Stimulated activated naive CD4-positive, alpha-beta T cell treated with Interleukin-2 at 50 U/mL for 16 hours (primary cell): ENCODE measurements around the gene LIAS.
A peak's percentile ranks its signal among the peaks of the same experiment; 100 is the strongest.
"Not testable (repeated sequence)": the region's sequence is repeated elsewhere in the genome, so short reads cannot be mapped to it uniquely, and the experiment has no call there.

ENCODE experiments used
- DNase-seq: peaks from one replicate; lab custom pipeline; 2025; lab: John Stamatoyannopoulos, UW

The LIAS gene

GRCh38 chr4:39458505-39459300 is at the start of gene LIAS, which contains the start of gene RPL9:
LIAS (plus strand) TSS chr4:39459056; CDS start chr4:39459118, 62 bp downstream.
RPL9 (minus strand) TSS chr4:39458922; CDS start chr4:39458439, 483 bp downstream.
- peak; percentile 88 for DNase-seq

- DNase-seq, result no peak
Observed at GRCh38 chr4:39410415-39410814, 48.4 kb upstream of the LIAS start.

GRCh38 chr4:39411561-39411960 is 47.3 kb upstream of the LIAS start:
- DNase-seq, result not testable (repeated sequence)

- DNase-seq, result no peak
Observed at GRCh38 chr4:39415678-39416283, 43.1 kb upstream of the LIAS start.

GRCh38 chr4:39422247-39422646 is 36.6 kb upstream of the LIAS start:
- no peak for DNase-seq

GRCh38 chr4:39425297-39425696 is 33.6 kb upstream of the LIAS start:
- not testable (repeated sequence) for DNase-seq

- DNase-seq, result no peak
Observed at GRCh38 chr4:39426728-39427127, 32.1 kb upstream of the LIAS start.

- DNase-seq, result no peak
Observed at GRCh38 chr4:39427520-39428114, 31.2 kb upstream of the LIAS start.

- DNase-seq, result no peak
Observed at GRCh38 chr4:39429476-39430334, 29.2 kb upstream of the LIAS start.

- no peak for DNase-seq
Observed at GRCh38 chr4:39433878-39434492, 24.9 kb upstream of the LIAS start.

- DNase-seq, result no peak
Observed at GRCh38 chr4:39435659-39436563, 22.9 kb upstream of the LIAS start.

- no peak for DNase-seq
Observed at GRCh38 chr4:39441593-39441992, 17.3 kb upstream of the LIAS start.

GRCh38 chr4:39442998-39443397 is 15.9 kb upstream of the LIAS start:
- no peak for DNase-seq

GRCh38 chr4:39446483-39446841 is 12.4 kb upstream of the LIAS start:
- DNase-seq, result no peak

GRCh38 chr4:39446842-39447573 is 11.8 kb upstream of the LIAS start:
- DNase-seq, result peak; percentile 14

- no peak for DNase-seq
Observed at GRCh38 chr4:39450618-39451017, 8.2 kb upstream of the LIAS start.

GRCh38 chr4:39451423-39452023 is 7.3 kb upstream of the LIAS start:
- DNase-seq, result no peak

- no peak for DNase-seq
Observed at GRCh38 chr4:39452153-39452859, 6.5 kb upstream of the LIAS start.
